Measurements from ENCODE around the gene CDH15.

Gene CDH15

GRCh38 chr16:89219365-89219764, 47.8 kb downstream of the CDH15 start:
- TF ChIP-seq EP300 (IDR thresholded peaks at IDR 0.05; ENCODE audit: borderline replicate concordance) (no peak), ZBTB7A (IDR thresholded peaks at IDR 0.05; ENCODE audit: low read depth) (no peak), NFIC (IDR thresholded peaks at IDR 0.05) (no peak), YY1 (IDR thresholded peaks at IDR 0.05; ENCODE audit: low read depth) (no peak), REST (IDR thresholded peaks at IDR 0.05; ENCODE audit: low read depth) (no peak), FOXM1 (IDR thresholded peaks at IDR 0.05; ENCODE audit: borderline replicate concordance, low read depth) (no peak), TEAD4 (IDR thresholded peaks at IDR 0.05) (no peak), TCF12 (IDR thresholded peaks at IDR 0.05; ENCODE audit: low read depth) (no peak), RAD21 (IDR thresholded peaks at IDR 0.05; ENCODE audit: low read depth) (no peak), TAF1 (IDR thresholded peaks at IDR 0.05; ENCODE audit: low read depth) (no peak), USF1 (IDR thresholded peaks at IDR 0.05) (no peak)

GRCh38 chr16:89221604-89222003, 50.1 kb downstream of the CDH15 start:
- no peak for TF ChIP-seq FOXM1 (IDR thresholded peaks at IDR 0.05; ENCODE audit: borderline replicate concordance, low read depth)
- TF ChIP-seq USF1 (IDR thresholded peaks at IDR 0.05), result no peak
- TF ChIP-seq CEBPB (IDR thresholded peaks at IDR 0.05), result no peak

GRCh38 chr16:89222931-89223330, 51.4 kb downstream of the CDH15 start:
- TF ChIP-seq CEBPB (IDR thresholded peaks at IDR 0.05) (no peak), FOXM1 (IDR thresholded peaks at IDR 0.05; ENCODE audit: borderline replicate concordance, low read depth) (no peak), REST (IDR thresholded peaks at IDR 0.05; ENCODE audit: low read depth) (no peak), ZBTB7A (IDR thresholded peaks at IDR 0.05; ENCODE audit: low read depth) (no peak), USF1 (IDR thresholded peaks at IDR 0.05) (no peak), MAX (IDR thresholded peaks at IDR 0.05) (no peak), EGR1 (IDR thresholded peaks at IDR 0.05) (no peak), RAD21 (IDR thresholded peaks at IDR 0.05; ENCODE audit: low read depth) (no peak), TEAD4 (IDR thresholded peaks at IDR 0.05) (no peak), EP300 (IDR thresholded peaks at IDR 0.05; ENCODE audit: borderline replicate concordance) (no peak), NFIC (IDR thresholded peaks at IDR 0.05) (no peak), CREB1 (IDR thresholded peaks at IDR 0.05; ENCODE audit: low read depth) (no peak), YY1 (IDR thresholded peaks at IDR 0.05; ENCODE audit: low read depth) (no peak), TCF12 (IDR thresholded peaks at IDR 0.05; ENCODE audit: low read depth) (no peak), TAF1 (IDR thresholded peaks at IDR 0.05; ENCODE audit: low read depth) (no peak)

GRCh38 chr16:89224665-89225064, 53.1 kb downstream of the CDH15 start:
- no peak for TF ChIP-seq CREB1 (IDR thresholded peaks at IDR 0.05; ENCODE audit: low read depth)

GRCh38 chr16:89230255-89230654, 58.7 kb downstream of the CDH15 start:
- TF ChIP-seq MAX (IDR thresholded peaks at IDR 0.05) (no peak), NFIC (IDR thresholded peaks at IDR 0.05) (no peak), TCF12 (IDR thresholded peaks at IDR 0.05; ENCODE audit: low read depth) (no peak), FOXM1 (IDR thresholded peaks at IDR 0.05; ENCODE audit: borderline replicate concordance, low read depth) (no peak), YY1 (IDR thresholded peaks at IDR 0.05; ENCODE audit: low read depth) (no peak), REST (IDR thresholded peaks at IDR 0.05; ENCODE audit: low read depth) (no peak), ZBTB7A (IDR thresholded peaks at IDR 0.05; ENCODE audit: low read depth) (no peak), RAD21 (IDR thresholded peaks at IDR 0.05; ENCODE audit: low read depth) (no peak)
